HepG2 (cell line): ENCODE data around the gene MRNIP. TPM values are rescaled to one million over a fixed set of nuclear protein-coding genes. Genes with fewer than 3 reads are reported as not detected.

Source experiments
- BATF2 ChIP-seq: sonication (generic); formaldehyde crosslinking; IDR thresholded peaks from 2 replicates; pipeline ENCODE4 v1.8.0; 2022; ENCODE audit warnings: mild to moderate bottlenecking, missing genetic modification reagents, moderate library complexity
- HNF1B ChIP-seq: sonication (generic); formaldehyde crosslinking; IDR thresholded peaks from 2 replicates; pipeline ENCODE4 v1.5.1; 2020; ENCODE audit warnings: mild to moderate bottlenecking, moderate library complexity, missing genetic modification reagents
- LBX2 ChIP-seq: sonication (generic); formaldehyde crosslinking; IDR thresholded peaks from 2 replicates; pipeline ENCODE4 v1.5.0; 2020; ENCODE audit warnings: missing genetic modification reagents, mild to moderate bottlenecking, borderline replicate concordance
- MED13 ChIP-seq: sonication (generic); formaldehyde crosslinking; IDR thresholded peaks from 2 replicates; pipeline ENCODE4 v1.5.0; 2020; ENCODE audit warnings: missing genetic modification reagents
- MTF1 ChIP-seq: sonication (generic); formaldehyde crosslinking; IDR thresholded peaks from 2 replicates; pipeline ENCODE4 v1.5.0; 2020; ENCODE audit warnings: missing genetic modification reagents
- MXD4 ChIP-seq: IDR thresholded peaks from 2 replicates; pipeline ENCODE4 v1.6.1; 2016; ENCODE audit warnings: mild to moderate bottlenecking, missing biosample characterization, missing genetic modification reagents
- MXI1 ChIP-seq: IDR thresholded peaks from 3 replicates; pipeline ENCODE4 v1.6.1; 2012; ENCODE audit warnings: low read depth, low read length, inconsistent platforms, borderline replicate concordance
- NFATC3 ChIP-seq: sonication (generic); formaldehyde crosslinking; IDR thresholded peaks from 2 replicates; pipeline ENCODE4 v1.5.1; 2020; ENCODE audit warnings: mild to moderate bottlenecking, missing genetic modification reagents
- NFE2L1 ChIP-seq: sonication (generic); formaldehyde crosslinking; IDR thresholded peaks from 2 replicates; pipeline ENCODE4 v1.4.0; 2020; ENCODE audit warnings: missing genetic modification reagents, mild to moderate bottlenecking, borderline replicate concordance
- NFYB ChIP-seq: sonication (generic); formaldehyde crosslinking; IDR thresholded peaks from 2 replicates; pipeline ENCODE4 v1.4.0; 2020; ENCODE audit warnings: missing genetic modification reagents
- NKX3-1 ChIP-seq: sonication (generic); formaldehyde crosslinking; IDR thresholded peaks from 2 replicates; pipeline ENCODE4 v1.5.0; 2020; ENCODE audit warnings: missing genetic modification reagents
- PAX8 ChIP-seq: sonication (generic); formaldehyde crosslinking; IDR thresholded peaks from 2 replicates; pipeline ENCODE4 v1.8.0; 2022; ENCODE audit warnings: mild to moderate bottlenecking, missing genetic modification reagents, borderline replicate concordance
- POLR2AphosphoS2 ChIP-seq: IDR thresholded peaks from 2 replicates; pipeline ENCODE4 v1.6.1; 2011; ENCODE audit warnings: low read depth, low read length, improper control_type of control experiment
- RCOR2 ChIP-seq: IDR thresholded peaks from 2 replicates; pipeline ENCODE4 v1.6.1; 2016; ENCODE audit warnings: missing biosample characterization, missing genetic modification reagents
- SMYD3 ChIP-seq: sonication (generic); formaldehyde crosslinking; IDR thresholded peaks from 2 replicates; pipeline ENCODE4 v1.8.1; 2023; ENCODE audit warnings: mild to moderate bottlenecking, missing genetic modification reagents
- SRY ChIP-seq: sonication (generic); formaldehyde crosslinking; IDR thresholded peaks from 2 replicates; pipeline ENCODE4 v1.8.0; 2022; ENCODE audit warnings: mild to moderate bottlenecking, missing genetic modification reagents
- TAF1 ChIP-seq: sonication (generic); formaldehyde crosslinking; IDR thresholded peaks from 2 replicates; pipeline ENCODE4 v1.4.0; 2020; ENCODE audit warnings: missing genetic modification reagents
- ZKSCAN8 ChIP-seq: IDR thresholded peaks from 2 replicates; pipeline ENCODE4 v1.6.1; 2016; ENCODE audit warnings: borderline replicate concordance, missing genetic modification reagents, missing compliant biosample characterization
- ZNF281 ChIP-seq: sonication (generic); formaldehyde crosslinking; IDR thresholded peaks from 2 replicates; pipeline ENCODE4 v1.4.0; 2020; ENCODE audit warnings: missing genetic modification reagents, borderline replicate concordance
- ZNF33B ChIP-seq: sonication (generic); formaldehyde crosslinking; IDR thresholded peaks from 2 replicates; pipeline ENCODE4 v1.5.1; 2020; ENCODE audit warnings: mild to moderate bottlenecking, missing genetic modification reagents
- ZNF383 ChIP-seq: sonication (generic); formaldehyde crosslinking; IDR thresholded peaks from 2 replicates; pipeline ENCODE4 v1.4.0; 2020; ENCODE audit warnings: missing genetic modification reagents, mild to moderate bottlenecking, borderline replicate concordance
- ZNF580 ChIP-seq: IDR thresholded peaks from 2 replicates; pipeline ENCODE4 v1.6.1; 2016; ENCODE audit warnings: low read depth, borderline replicate concordance
- ZNF614 ChIP-seq: IDR thresholded peaks from 2 replicates; pipeline ENCODE4 v1.6.1; 2018; ENCODE audit warnings: missing biosample characterization, missing genetic modification reagents, inconsistent platforms, borderline replicate concordance
- ZNF652 ChIP-seq: IDR thresholded peaks from 2 replicates; pipeline ENCODE4 v1.6.1; 2016; ENCODE audit warnings: low read depth, borderline replicate concordance
- ZNF747 ChIP-seq: sonication (generic); formaldehyde crosslinking; IDR thresholded peaks from 2 replicates; pipeline ENCODE4 v1.8.1; 2023; ENCODE audit warnings: missing genetic modification reagents, mild to moderate bottlenecking, borderline replicate concordance
- polyA plus RNA-seq, 8 experiments: library from polyadenylated mRNA; depleted of rRNA in 3 of 8; stranded (reverse) in 7 of 8; unstranded in 1 of 8; fragments of >200 nt; fragmentation: Illumina TruSeq in 4 of 8; extraction: Trizol in 4 of 8; gene quantifications; 2 replicates each; pipeline versions ENCODE4 v1.2.1 to v1.2.3, GENCODE V29; 2011 to 2016; ENCODE audit warnings: low read depth in 4 of 8, missing spikeins in 1 of 8, mixed read lengths in 1 of 8; ENCODE audit not compliant: insufficient read depth in 1 of 8
- total RNA-seq, 5 experiments: library from RNA; depleted of rRNA; stranded (reverse); fragments of >200 nt; fragmentation: Illumina TruSeq; extraction: Trizol; gene quantifications; 2 replicates each; pipeline ENCODE4 v1.2.3, GENCODE V29; 2016; ENCODE audit warnings: low read depth in 1 of 5

Gene MRNIP
- total and polyA plus RNA-seq, 2 of the 13 experiments (the other 11 are each of a cell fraction or from before 2014, with no cell fraction given), result 15.5 to 34.1 TPM

GRCh38 chr5:179820483-179821297 is 37.9 kb downstream of the MRNIP start, which contains the start of gene SQSTM1 (continued):
- TF ChIP-seq PAX8 (no peak), NKX3-1 (CRISPR knock-in tag) (peak; percentile 58; the same call in 1 of the 2 replicates), TAF1 (peak; percentile 91), ZNF383 (CRISPR knock-in tag) (no peak), ZNF281 (CRISPR knock-in tag) (peak; percentile 59), LBX2 (CRISPR knock-in tag) (no peak), MXD4 (CRISPR knock-in tag) (no peak; the same call in none of the 2 replicates), ZNF747 (CRISPR knock-in tag) (0 out of 2 replicates have a peak, but pooled peaks have one; percentile 56), MXI1 (peak; percentile 57; the same call in 2 of the 3 replicates), NFYB (no peak), ZNF614 (CRISPR knock-in tag) (peak; percentile 15; the same call in 1 of the 2 replicates), SRY (CRISPR knock-in tag) (peak; percentile 93), NFE2L1 (CRISPR knock-in tag) (peak; percentile 96), ZNF580 (no peak), MED13 (0 out of 2 replicates have a peak, but pooled peaks have one; percentile 26), NFATC3 (CRISPR knock-in tag) (no peak), ZNF652 (CRISPR knock-in tag) (no peak), HNF1B (CRISPR knock-in tag) (no peak), BATF2 (CRISPR knock-in tag) (no peak), SMYD3 (CRISPR knock-in tag) (no peak), POLR2AphosphoS2 (peak; percentile 64; the same call in 1 of the 2 replicates), RCOR2 (no peak), ZNF33B (0 out of 2 replicates have a peak, but pooled peaks have one; percentile 3), ZKSCAN8 (no peak), MTF1 (CRISPR knock-in tag) (no peak)
